CD14-positive monocyte (primary cell): ENCODE data around the gene PPP2R5B. TPM values are rescaled to one million over a fixed set of nuclear protein-coding genes. Genes with fewer than 3 reads are reported as not detected.
A peak's percentile ranks its signal among the peaks of the same experiment; 100 is the strongest.

Source experiments
- DNase-seq, 3 donors: peaks; one replicate each; pipeline ENCODE4 v3.0.0-alpha.2; 2011 to 2022
- H2AFZ ChIP-seq: 2 replicates; pipeline ENCODE4 v1.6.0; 2012; ENCODE audit warnings: mild to moderate bottlenecking, low read depth, low read length, inconsistent platforms; ENCODE audit not compliant: insufficient read depth, poor library complexity, severe bottlenecking
- H3K27ac ChIP-seq, 2 donors: 1 replicate in 1 of 2; 2 replicates in 1 of 2; pipeline ENCODE4 v1.5.1; 2012 to 2013; ENCODE audit warnings: low read length in 2 of 2, control low read depth in 1 of 2, inconsistent platforms in 1 of 2, low read depth in 1 of 2, mild to moderate bottlenecking in 1 of 2
- H3K27me3 ChIP-seq, 2 donors: one replicate each; pipeline versions ENCODE4 v1.6.0 to v1.6.1; 2011 to 2013; ENCODE audit warnings: low read length in 2 of 2; ENCODE audit not compliant: control insufficient read depth in 2 of 2, insufficient read depth in 2 of 2
- H3K36me3 ChIP-seq, 2 donors: replicated peaks in 1 of 2; 1 replicate in 1 of 2; 2 replicates in 1 of 2; pipeline versions ENCODE4 v1.5.1 to v1.6.1; 2012 to 2013; ENCODE audit warnings: low read length in 2 of 2, control low read depth in 1 of 2, inconsistent platforms in 1 of 2, mild to moderate bottlenecking in 1 of 2; ENCODE audit not compliant: insufficient read depth in 2 of 2, control insufficient read depth in 1 of 2
- H3K4me1 ChIP-seq, 2 donors: 1 replicate in 1 of 2; 2 replicates in 1 of 2; pipeline versions ENCODE4 v1.5.1 to v1.6.1; 2012 to 2013; ENCODE audit warnings: low read length in 2 of 2, control low read depth in 1 of 2, inconsistent platforms in 1 of 2, mild to moderate bottlenecking in 1 of 2, moderate library complexity in 1 of 2; ENCODE audit not compliant: insufficient read depth in 2 of 2, control insufficient read depth in 1 of 2
- H3K4me2 ChIP-seq: replicated peaks from 2 replicates; pipeline ENCODE3; 2012; ENCODE audit warnings: low read length, moderate library complexity, mild to moderate bottlenecking; ENCODE audit not compliant: poor library complexity, severe bottlenecking; ENCODE audit errors: extremely low read depth
- H3K4me3 ChIP-seq, 3 experiments: fragments of 200-600 bp in 1 of 3; sonication (generic) in 1 of 3; replicated peaks in 1 of 3; 1 replicate in 2 of 3; 2 replicates in 1 of 3; pipeline ENCODE4 v1.5.1; 2011 to 2013; ENCODE audit warnings: low read length in 3 of 3, mild to moderate bottlenecking in 3 of 3, control low read depth in 2 of 3, low read depth in 2 of 3, inconsistent platforms in 1 of 3, moderate library complexity in 1 of 3
- H3K79me2 ChIP-seq: 2 replicates; pipeline ENCODE4 v1.6.0; 2012; ENCODE audit warnings: mild to moderate bottlenecking, control low read depth, inconsistent platforms, low read length, moderate library complexity; ENCODE audit not compliant: insufficient read depth
- H3K9ac ChIP-seq: 2 replicates; pipeline ENCODE4 v1.6.0; 2017; ENCODE audit warnings: low read length, mild to moderate bottlenecking; ENCODE audit not compliant: insufficient read depth, poor library complexity, severe bottlenecking
- H3K9me3 ChIP-seq, 2 donors: replicated peaks in 1 of 2; 1 replicate in 1 of 2; 2 replicates in 1 of 2; pipeline versions ENCODE4 v1.5.1 to v1.6.1; 2012 to 2013; ENCODE audit warnings: low read length in 2 of 2, control low read depth in 1 of 2; ENCODE audit not compliant: control insufficient read depth in 1 of 2, insufficient read depth in 1 of 2
- H4K20me1 ChIP-seq: 2 replicates; pipeline ENCODE4 v1.6.0; 2012; ENCODE audit warnings: mild to moderate bottlenecking, low read length, control low read depth, moderate library complexity; ENCODE audit not compliant: insufficient read depth
- H3K27ac Mint-ChIP-seq, 7 donors: one replicate each; pipeline ENCODE4 v1.8.0; 2020; ENCODE audit warnings: mild to moderate bottlenecking in 7 of 7, mixed read lengths in 7 of 7, moderate library complexity in 6 of 7, inconsistent platforms in 2 of 7
- H3K27me3 Mint-ChIP-seq, 3 donors: one replicate each; pipeline ENCODE4 v1.8.0; 2021 to 2022; ENCODE audit warnings: low read depth in 3 of 3, mild to moderate bottlenecking in 3 of 3, mixed read lengths in 3 of 3, moderate library complexity in 3 of 3, inconsistent platforms in 1 of 3
- H3K36me3 Mint-ChIP-seq, 2 donors: one replicate each; pipeline ENCODE4 v1.8.0; 2020; ENCODE audit warnings: mixed read lengths in 2 of 2, inconsistent platforms in 1 of 2, mild to moderate bottlenecking in 1 of 2
- H3K4me1 Mint-ChIP-seq: one replicate; pipeline ENCODE4 v1.8.0; 2020; ENCODE audit warnings: mild to moderate bottlenecking, mixed read lengths
- H3K4me3 Mint-ChIP-seq, 2 donors: one replicate each; pipeline ENCODE4 v1.8.0; 2020; ENCODE audit warnings: mild to moderate bottlenecking in 2 of 2, mixed read lengths in 2 of 2, moderate library complexity in 1 of 2
- H3K9me3 Mint-ChIP-seq, 7 donors: one replicate each; pipeline ENCODE4 v1.8.0; 2020 to 2022; ENCODE audit warnings: mixed read lengths in 7 of 7, mild to moderate bottlenecking in 6 of 7, moderate library complexity in 6 of 7, inconsistent platforms in 2 of 7
- CTCF ChIP-seq: fragments of 200-600 bp; IDR thresholded peaks from one replicate; pipeline ENCODE4 v1.8.0; 2022; ENCODE audit warnings: antibody characterized with exemption, mild to moderate bottlenecking
- WGBS: methylation state at CpG from one replicate; pipeline ENCODE4 v1.1.5; 2013; ENCODE audit warnings: missing lambda C conversion rate; ENCODE audit not compliant: insufficient coverage; 5-methylcytosine and 5-hydroxymethylcytosine counted together
- intact Hi-C, 2 donors: fragments of 100-400 bp; cut with micrococcal nuclease; formaldehyde crosslinking; loops; one replicate each; pipeline versions ENCODE4 v1.15.0 to v1.15.1; 2023
- polyA plus RNA-seq, 3 donors: library from polyadenylated mRNA; depleted of rRNA in 1 of 3; unstranded in 2 of 3; stranded (reverse) in 1 of 3; fragments of 300-500 nt in 2 of 3; fragments of >200 nt in 1 of 3; fragmentation: Illumina TruSeq in 2 of 3; gene quantifications; 1 replicate in 2 of 3; 2 replicates in 1 of 3; pipeline ENCODE4 v1.2.3, GENCODE V29; 2012 to 2021

The PPP2R5B gene
- polyA plus RNA-seq, 3 donors: 9.0 to 26.7 (median 9.4) TPM

- peaks cover 0 to 5% (median 0%) of the 10 kb centered on the region in 7 donors for H3K9me3 Mint-ChIP-seq
- Histone ChIP-seq H3K9me3 (no peaks in the 10 kb centered on the region), H3K36me3 (peaks cover 1 to 9% of the 10 kb centered on the region in 2 donors), H3K9ac (peak overlapping the region; percentile 92), H3K79me2 (peaks cover 41% of the 10 kb centered on the region), H3K27ac (peak overlapping the region; percentile 98 to 100), H3K4me2 (peak overlapping the region; percentile 100), H3K27me3 (peaks cover 0 to 7% of the 10 kb centered on the region in 2 donors), H4K20me1 (peaks cover 40% of the 10 kb centered on the region), H3K4me1 (peaks cover 62 to 69% of the 10 kb centered on the region in 2 donors), H3K4me3 (peak overlapping the region; percentile 55 to 100 (median 69)), H2AFZ (no peak overlapping the region)
- peak overlapping the region; percentile 99 to 100 (median 100) for H3K27ac Mint-ChIP-seq
- peaks cover 20 to 26% of the 10 kb centered on the region in 2 donors for H3K36me3 Mint-ChIP-seq
- H3K4me3 Mint-ChIP-seq: peak overlapping the region; percentile 83 to 93
- H3K4me1 Mint-ChIP-seq: peaks cover 65% of the 10 kb centered on the region
- no peak for TF ChIP-seq CTCF
- peaks cover 4 to 24% (median 9%) of the 10 kb centered on the region in 3 donors for H3K27me3 Mint-ChIP-seq
- 7% methylated on average over 11 of the region's 16 CpGs for WGBS
- peak; percentile 78 to 98 (median 93) for DNase-seq
- intact Hi-C loops: no loop called here
Measured at GRCh38 chr11:64879244-64879900, 45.1 kb upstream of the PPP2R5B start.

- no peak for TF ChIP-seq CTCF
- peaks cover 30% of the 10 kb centered on the region for H3K79me2 ChIP-seq
- peaks cover 6 to 25% (median 9%) of the 10 kb centered on the region in 3 donors for H3K27me3 Mint-ChIP-seq
- 78% methylated on average over 12 of the region's 14 CpGs for WGBS
- peak overlapping the region in 1 of 3 experiments; percentile 100 for H3K4me3 ChIP-seq
- peaks cover 0 to 5% (median 0%) of the 10 kb centered on the region in 7 donors for H3K9me3 Mint-ChIP-seq
- no peak overlapping the region for H3K9ac ChIP-seq
- no peak overlapping the region for H2AFZ ChIP-seq
- H3K4me2 ChIP-seq: peak overlapping the region; percentile 100
- peak in 2 of 3 donors; percentile 47 to 62 for DNase-seq
- no peaks in the 10 kb centered on the region for H3K36me3 ChIP-seq
- H3K27ac Mint-ChIP-seq: peak overlapping the region; percentile 99 to 100 (median 100)
- H4K20me1 ChIP-seq: peaks cover 30% of the 10 kb centered on the region
- peaks cover 63% of the 10 kb centered on the region for H3K4me1 Mint-ChIP-seq
- peaks cover 0 to 7% of the 10 kb centered on the region in 2 donors for H3K27me3 ChIP-seq
- intact Hi-C loops: no loop called here
- no peaks in the 10 kb centered on the region for H3K9me3 ChIP-seq
- H3K4me1 ChIP-seq: peaks cover 62 to 69% of the 10 kb centered on the region in 2 donors
- H3K4me3 Mint-ChIP-seq: peak overlapping the region; percentile 78 to 83
- H3K36me3 Mint-ChIP-seq: peaks cover 9 to 20% of the 10 kb centered on the region in 2 donors
- peak overlapping the region in 1 of 2 donors; percentile 61 for H3K27ac ChIP-seq
Measured at GRCh38 chr11:64880240-64881001, 44.1 kb upstream of the PPP2R5B start.
